ENCODE results near the gene CCNA2.

CCNA2 gene

DNA sequence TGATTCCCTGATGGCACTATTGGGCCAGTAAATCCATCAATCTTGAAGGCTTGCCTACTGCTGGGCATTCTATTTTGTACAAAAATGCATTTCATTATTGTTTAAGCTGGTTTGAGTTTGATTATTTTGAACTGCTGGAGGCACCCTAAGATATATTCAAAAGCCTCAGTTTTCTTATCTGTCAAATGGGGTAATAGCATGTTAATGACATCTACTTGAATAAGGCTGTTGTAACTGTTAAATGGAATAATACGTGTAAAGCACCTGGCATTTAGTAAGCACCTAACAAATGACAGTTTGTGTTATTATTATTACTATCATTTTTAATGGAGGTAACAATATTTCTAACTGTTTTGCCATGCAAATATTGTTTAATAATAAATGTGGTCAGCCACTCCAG lies 51.8 kb downstream of the CCNA2 start:
- no peak for DNase-seq

DNA sequence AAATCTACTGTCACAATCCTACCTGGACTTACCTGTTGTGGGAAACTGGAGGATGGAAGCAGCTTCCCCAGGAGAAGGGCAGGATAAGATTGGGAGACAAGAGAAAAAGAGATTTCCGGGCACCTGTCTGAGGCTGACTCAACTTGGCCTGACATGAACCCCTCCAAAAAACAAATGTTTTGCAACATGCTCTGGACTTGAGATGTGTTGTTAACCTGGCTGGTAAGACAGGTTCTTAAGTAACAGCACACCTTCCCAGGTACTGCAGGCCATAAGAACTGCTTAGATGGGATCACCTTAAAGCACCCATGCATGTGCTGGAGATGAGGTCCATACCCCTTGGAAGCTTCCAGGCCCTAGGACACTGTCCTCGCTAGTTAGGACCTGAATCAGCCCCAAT lies 54.3 kb downstream of the CCNA2 start:
- no peak for DNase-seq

DNA sequence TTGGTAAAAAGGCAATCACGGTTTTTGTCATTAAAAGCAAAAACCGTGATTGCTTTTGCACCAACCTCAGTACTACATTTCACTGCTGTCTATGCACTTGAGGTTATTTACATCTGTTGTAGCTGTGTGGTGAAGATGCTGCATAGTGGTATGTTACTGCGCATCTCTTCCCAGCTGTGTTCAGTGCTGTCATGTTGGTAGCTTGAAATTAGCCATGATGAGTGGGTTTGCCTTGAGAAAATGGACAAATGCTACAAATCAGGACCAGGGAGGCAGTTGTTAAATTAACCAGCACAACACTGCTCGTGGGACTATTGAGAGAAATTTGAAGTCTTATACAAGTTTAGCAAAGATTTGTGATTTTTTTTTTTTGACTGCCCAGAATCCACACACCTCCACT lies 56.5 kb downstream of the CCNA2 start:
- no peak for DNase-seq

All from SW 1271 (cell line).